ENCODE measurements around the gene ARHGEF19. TPM values are rescaled to one million over a fixed set of nuclear protein-coding genes. Genes with fewer than 3 reads are reported as not detected.
"Not testable (repeated sequence)": the region's sequence is repeated elsewhere in the genome, so short reads cannot be mapped to it uniquely, and the experiment has no call there.

ARHGEF19 gene
- total RNA-seq, 1 donor from 2014 or later = 5.7 TPM

DNA sequence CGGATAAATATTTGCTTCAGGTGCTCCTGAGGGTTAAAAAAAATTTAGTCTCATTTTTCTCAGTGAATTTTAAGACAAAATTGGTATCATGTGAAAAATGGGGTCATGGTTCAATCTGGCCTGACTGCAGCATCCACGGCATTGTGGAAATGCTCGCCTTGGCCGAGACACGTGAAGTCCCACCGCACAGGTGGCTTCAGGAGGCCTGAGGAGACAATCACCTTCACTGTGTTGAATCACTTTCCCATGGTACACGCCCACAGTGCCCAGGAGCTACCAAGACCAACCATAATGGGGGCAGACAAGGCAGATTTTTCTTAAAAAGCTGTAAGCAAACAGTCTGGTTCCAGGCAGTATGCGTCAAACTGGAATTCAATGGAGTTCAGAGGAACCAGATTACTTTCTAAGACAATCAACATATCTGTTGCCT is 35.6 kb upstream of the ARHGEF19 start:
- Mint-ChIP-seq H3K4me3 (ENCODE audit: unreplicated experiment) (no peak overlapping the region), H3K9me3 (ENCODE audit: unreplicated experiment) (no peaks in the 10 kb centered on the region), H3K4me1 (ENCODE audit: low read depth, unreplicated experiment) (peaks cover 23% of the 10 kb centered on the region), H3K27ac (ENCODE audit: unreplicated experiment) (peak overlapping the region; percentile 79), H3K27me3 (ENCODE audit: low read depth, unreplicated experiment) (no peaks in the 10 kb centered on the region), H3K36me3 (ENCODE audit: low read depth, unreplicated experiment) (peaks cover 22% of the 10 kb centered on the region)
- Histone ChIP-seq H3K9me3 (ENCODE audit: insufficient read depth, low read depth, low read length) (no peaks in the 10 kb centered on the region), H3K36me3 (ENCODE audit: insufficient read depth, low read length) (peaks cover 22% of the 10 kb centered on the region), H3K4me1 (ENCODE audit: insufficient read depth, low read length) (peaks cover 20% of the 10 kb centered on the region), H3K27me3 (ENCODE audit: insufficient read depth, low read length) (no peaks in the 10 kb centered on the region), H2AFZ (ENCODE audit: low read depth, low read length) (no peak overlapping the region), H3K27ac (ENCODE audit: low read depth, low read length) (no peak overlapping the region), H3K9ac (ENCODE audit: low read length) (no peak overlapping the region), H3K4me2 (ENCODE audit: low read length) (no peak overlapping the region), H4K20me1 (ENCODE audit: insufficient read depth, low read length) (peaks cover 19% of the 10 kb centered on the region), H3K79me2 (ENCODE audit: insufficient read depth, low read length) (no peaks in the 10 kb centered on the region), H3K4me3 (ENCODE audit: insufficient read depth, low read depth, low read length) (no peak overlapping the region)
- FAIRE-seq = no peak
- no peak for DNase-seq (ENCODE audit: low read depth)
- TF ChIP-seq, protein P1, sequence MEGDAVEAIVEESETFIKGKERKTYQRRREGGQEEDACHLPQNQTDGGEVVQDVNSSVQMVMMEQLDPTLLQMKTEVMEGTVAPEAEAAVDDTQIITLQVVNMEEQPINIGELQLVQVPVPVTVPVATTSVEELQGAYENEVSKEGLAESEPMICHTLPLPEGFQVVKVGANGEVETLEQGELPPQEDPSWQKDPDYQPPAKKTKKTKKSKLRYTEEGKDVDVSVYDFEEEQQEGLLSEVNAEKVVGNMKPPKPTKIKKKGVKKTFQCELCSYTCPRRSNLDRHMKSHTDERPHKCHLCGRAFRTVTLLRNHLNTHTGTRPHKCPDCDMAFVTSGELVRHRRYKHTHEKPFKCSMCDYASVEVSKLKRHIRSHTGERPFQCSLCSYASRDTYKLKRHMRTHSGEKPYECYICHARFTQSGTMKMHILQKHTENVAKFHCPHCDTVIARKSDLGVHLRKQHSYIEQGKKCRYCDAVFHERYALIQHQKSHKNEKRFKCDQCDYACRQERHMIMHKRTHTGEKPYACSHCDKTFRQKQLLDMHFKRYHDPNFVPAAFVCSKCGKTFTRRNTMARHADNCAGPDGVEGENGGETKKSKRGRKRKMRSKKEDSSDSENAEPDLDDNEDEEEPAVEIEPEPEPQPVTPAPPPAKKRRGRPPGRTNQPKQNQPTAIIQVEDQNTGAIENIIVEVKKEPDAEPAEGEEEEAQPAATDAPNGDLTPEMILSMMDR (IDR thresholded peaks at IDR 0.05; ENCODE audit: insufficient read depth, low read depth, low read length) = no peak
- no peak for TF ChIP-seq EZH2 (IDR thresholded peaks at IDR 0.05; ENCODE audit: insufficient read depth, low read length)

DNA sequence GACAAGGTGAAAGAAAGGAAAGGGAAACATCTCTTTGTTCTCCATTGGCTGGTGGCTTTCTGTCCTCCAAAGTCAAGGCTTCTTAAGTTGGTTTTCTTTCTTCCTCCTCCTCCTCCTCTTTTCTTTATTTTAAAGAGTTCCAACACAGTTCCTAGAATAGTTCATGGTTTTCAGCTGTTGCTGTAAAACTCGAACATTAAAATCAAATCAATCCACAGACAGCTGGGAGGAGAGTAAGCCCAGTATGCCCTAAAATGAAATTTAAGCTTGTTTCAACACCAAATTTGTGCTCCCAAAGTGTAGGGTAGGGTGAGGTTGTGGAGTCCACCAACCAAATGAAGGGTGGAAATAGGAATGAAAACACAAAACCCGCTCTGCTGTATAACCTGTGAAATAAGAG is 35.0 kb upstream of the ARHGEF19 start:
- Histone ChIP-seq H2AFZ (ENCODE audit: low read depth, low read length) (no peak overlapping the region), H3K4me3 (ENCODE audit: insufficient read depth, low read depth, low read length) (no peak overlapping the region), H3K9me3 (ENCODE audit: insufficient read depth, low read depth, low read length) (no peaks in the 10 kb centered on the region), H3K79me2 (ENCODE audit: insufficient read depth, low read length) (no peaks in the 10 kb centered on the region), H3K4me2 (ENCODE audit: low read length) (no peak overlapping the region), H3K9ac (ENCODE audit: low read length) (no peak overlapping the region), H3K27me3 (ENCODE audit: insufficient read depth, low read length) (no peaks in the 10 kb centered on the region), H3K36me3 (ENCODE audit: insufficient read depth, low read length) (peaks cover 21% of the 10 kb centered on the region), H3K4me1 (ENCODE audit: insufficient read depth, low read length) (peaks cover 20% of the 10 kb centered on the region), H3K27ac (ENCODE audit: low read depth, low read length) (no peak overlapping the region), H4K20me1 (ENCODE audit: insufficient read depth, low read length) (peaks cover 19% of the 10 kb centered on the region)
- no peak for FAIRE-seq
- Mint-ChIP-seq H3K4me1 (ENCODE audit: low read depth, unreplicated experiment) (peaks cover 23% of the 10 kb centered on the region), H3K27me3 (ENCODE audit: low read depth, unreplicated experiment) (no peaks in the 10 kb centered on the region), H3K36me3 (ENCODE audit: low read depth, unreplicated experiment) (peaks cover 18% of the 10 kb centered on the region), H3K4me3 (ENCODE audit: unreplicated experiment) (no peak overlapping the region), H3K9me3 (ENCODE audit: unreplicated experiment) (no peaks in the 10 kb centered on the region), H3K27ac (ENCODE audit: unreplicated experiment) (no peak overlapping the region)
- TF ChIP-seq, protein P1 (IDR thresholded peaks at IDR 0.05; ENCODE audit: insufficient read depth, low read depth, low read length) = no peak
- no peak for TF ChIP-seq EZH2 (IDR thresholded peaks at IDR 0.05; ENCODE audit: insufficient read depth, low read length)
- DNase-seq (ENCODE audit: low read depth) = no peak

DNA sequence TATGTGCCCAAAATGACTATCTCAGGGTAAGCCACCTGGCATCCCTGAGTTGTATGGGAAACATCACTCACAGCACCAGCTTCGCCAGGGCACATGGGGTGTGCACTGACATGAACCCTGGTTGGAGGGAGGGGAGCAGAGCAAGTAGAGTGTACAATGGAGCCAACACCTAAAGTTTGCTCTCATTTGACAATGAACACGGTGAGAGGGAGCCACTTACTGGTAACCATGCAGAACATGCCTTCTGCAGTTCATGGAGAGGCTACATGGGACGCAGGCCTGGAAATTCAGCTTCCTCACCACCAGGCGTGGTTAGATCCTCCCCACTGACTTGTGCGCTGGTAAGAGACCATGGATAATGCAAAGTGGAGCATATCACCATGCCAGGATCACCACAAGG is 34.5 kb upstream of the ARHGEF19 start:
- H3K27me3 ChIP-seq (ENCODE audit: insufficient read depth, low read length) = no peaks in the 10 kb centered on the region
- H3K27ac ChIP-seq (ENCODE audit: low read depth, low read length) = no peak overlapping the region
- TF ChIP-seq EZH2 (IDR thresholded peaks at IDR 0.05; ENCODE audit: insufficient read depth, low read length) = no peak
- TF ChIP-seq, protein P1 (IDR thresholded peaks at IDR 0.05; ENCODE audit: insufficient read depth, low read depth, low read length) = no peak
- Mint-ChIP-seq H3K4me1 (ENCODE audit: low read depth, unreplicated experiment) (peaks cover 23% of the 10 kb centered on the region), H3K27me3 (ENCODE audit: low read depth, unreplicated experiment) (no peaks in the 10 kb centered on the region), H3K9me3 (ENCODE audit: unreplicated experiment) (no peaks in the 10 kb centered on the region), H3K36me3 (ENCODE audit: low read depth, unreplicated experiment) (peaks cover 17% of the 10 kb centered on the region), H3K27ac (ENCODE audit: unreplicated experiment) (no peak overlapping the region), H3K4me3 (ENCODE audit: unreplicated experiment) (no peak overlapping the region)
- no peak overlapping the region for H2AFZ ChIP-seq (ENCODE audit: low read depth, low read length)
- no peaks in the 10 kb centered on the region for H3K79me2 ChIP-seq (ENCODE audit: insufficient read depth, low read length)
- no peak overlapping the region for H3K4me2 ChIP-seq (ENCODE audit: low read length)
- peaks cover 19% of the 10 kb centered on the region for H4K20me1 ChIP-seq (ENCODE audit: insufficient read depth, low read length)
- no peak overlapping the region for H3K4me3 ChIP-seq (ENCODE audit: insufficient read depth, low read depth, low read length)
- peaks cover 17% of the 10 kb centered on the region for H3K36me3 ChIP-seq (ENCODE audit: insufficient read depth, low read length)
- DNase-seq (ENCODE audit: low read depth) (no peak), FAIRE-seq (no peak)
- H3K9ac ChIP-seq (ENCODE audit: low read length) = no peak overlapping the region
- H3K9me3 ChIP-seq (ENCODE audit: insufficient read depth, low read depth, low read length) = no peaks in the 10 kb centered on the region
- peaks cover 20% of the 10 kb centered on the region for H3K4me1 ChIP-seq (ENCODE audit: insufficient read depth, low read length)

DNA sequence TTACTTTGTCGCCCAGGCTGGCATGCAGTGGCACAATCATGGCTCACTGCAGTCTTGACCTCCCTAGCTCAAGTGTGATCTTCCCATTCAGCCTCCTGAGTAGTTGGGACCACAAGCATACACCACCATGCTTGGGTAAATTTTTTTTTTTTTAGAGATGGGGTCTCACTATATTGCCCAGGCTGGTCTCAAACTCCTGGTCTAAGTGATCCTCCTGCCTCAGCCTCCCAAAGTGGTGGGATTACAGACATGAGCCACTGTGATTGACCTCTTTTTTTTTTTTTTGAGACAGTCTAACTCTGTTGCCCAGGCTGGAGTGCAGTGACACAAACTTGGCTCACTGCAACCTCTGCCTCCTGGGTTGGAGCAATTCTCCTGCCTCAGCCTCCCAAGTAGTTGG is 33.8 kb upstream of the ARHGEF19 start:
- H2AFZ ChIP-seq (ENCODE audit: low read depth, low read length); H3K9me3 Mint-ChIP-seq (ENCODE audit: unreplicated experiment); H3K79me2 ChIP-seq (ENCODE audit: insufficient read depth, low read length); H3K4me2 ChIP-seq (ENCODE audit: low read length); H3K9ac ChIP-seq (ENCODE audit: low read length); H3K27ac Mint-ChIP-seq (ENCODE audit: unreplicated experiment); H3K9me3 ChIP-seq (ENCODE audit: insufficient read depth, low read depth, low read length); DNase-seq (ENCODE audit: low read depth); H3K27me3 ChIP-seq (ENCODE audit: insufficient read depth, low read length); H3K27ac ChIP-seq (ENCODE audit: low read depth, low read length); H3K27me3 Mint-ChIP-seq (ENCODE audit: low read depth, unreplicated experiment); H3K4me3 ChIP-seq (ENCODE audit: insufficient read depth, low read depth, low read length); H3K4me3 Mint-ChIP-seq (ENCODE audit: unreplicated experiment); FAIRE-seq: not testable (repeated sequence)
- H3K36me3 Mint-ChIP-seq (ENCODE audit: low read depth, unreplicated experiment) = peaks cover 13% of the 10 kb centered on the region
- H3K4me1 ChIP-seq (ENCODE audit: insufficient read depth, low read length) = peaks cover 20% of the 10 kb centered on the region
- peaks cover 15% of the 10 kb centered on the region for H3K36me3 ChIP-seq (ENCODE audit: insufficient read depth, low read length)
- H4K20me1 ChIP-seq (ENCODE audit: insufficient read depth, low read length) = peaks cover 19% of the 10 kb centered on the region
- peaks cover 23% of the 10 kb centered on the region for H3K4me1 Mint-ChIP-seq (ENCODE audit: low read depth, unreplicated experiment)
